Keratinocyte (primary cell): ENCODE results near the gene MSX2. TPM values are rescaled to one million over a fixed set of nuclear protein-coding genes. Genes with fewer than 3 reads are reported as not detected.

ENCODE experiments used
- DNase-seq: peaks from one replicate; pipeline ENCODE4 v3.0.0-alpha.2; 2011; ENCODE audit warnings: low read depth, missing footprints, low spot score
- FAIRE-seq: peaks from 2 replicates; lab custom pipeline; 2011; peaks lifted over from hg19 to GRCh38; lab: Jason Lieb, UNC
- H2AFZ ChIP-seq: 2 replicates; pipeline ENCODE4 v1.6.0; 2012; ENCODE audit warnings: low read length, control low read depth, inconsistent platforms; ENCODE audit not compliant: control insufficient read depth
- H3K27ac ChIP-seq: 2 replicates; pipeline ENCODE4 v1.5.1; 2011; ENCODE audit warnings: low read length; ENCODE audit not compliant: control insufficient read depth, insufficient read depth
- H3K27me3 ChIP-seq: 3 replicates; pipeline ENCODE4 v1.6.0; 2011; ENCODE audit warnings: low read length; ENCODE audit not compliant: control insufficient read depth, insufficient read depth; ENCODE audit errors: extremely low read depth
- H3K36me3 ChIP-seq, 2 experiments: 2 replicates in 1 of 2; 3 replicates in 1 of 2; pipeline ENCODE4 v1.5.1; 2011; ENCODE audit warnings: low read length in 2 of 2, mild to moderate bottlenecking in 1 of 2; ENCODE audit not compliant: control insufficient read depth in 2 of 2, insufficient read depth in 2 of 2; ENCODE audit errors: extremely low read depth in 1 of 2
- H3K4me1 ChIP-seq: 3 replicates; pipeline ENCODE4 v1.5.1; 2011; ENCODE audit warnings: low read length; ENCODE audit not compliant: control insufficient read depth, insufficient read depth; ENCODE audit errors: extremely low read depth
- H3K4me2 ChIP-seq: 3 replicates; pipeline ENCODE4 v1.6.0; 2011; ENCODE audit warnings: low read depth, low read length; ENCODE audit not compliant: control insufficient read depth, insufficient read depth; ENCODE audit errors: extremely low read depth
- H3K4me3 ChIP-seq, 3 experiments: fragments of 200-600 bp in 1 of 3; sonication (generic) in 1 of 3; 2 replicates in 2 of 3; 3 replicates in 1 of 3; pipeline ENCODE4 v1.5.1; 2011 to 2016; ENCODE audit warnings: low read length in 3 of 3, mild to moderate bottlenecking in 3 of 3, control low read depth in 2 of 3, inconsistent platforms in 1 of 3, low read depth in 1 of 3, mixed read lengths in 1 of 3, mixed run types in 1 of 3, moderate library complexity in 1 of 3; ENCODE audit not compliant: control insufficient read depth in 2 of 3, insufficient read depth in 2 of 3; ENCODE audit errors: extremely low read depth in 1 of 3
- H3K79me2 ChIP-seq: 2 replicates; pipeline ENCODE4 v1.6.0; 2012; ENCODE audit warnings: low read length; ENCODE audit not compliant: control insufficient read depth, insufficient read depth
- H3K9ac ChIP-seq: 3 replicates; pipeline ENCODE4 v1.6.0; 2011; ENCODE audit warnings: low read length; ENCODE audit not compliant: control insufficient read depth, insufficient read depth; ENCODE audit errors: extremely low read depth
- H3K9me1 ChIP-seq: 3 replicates; pipeline ENCODE4 v1.6.0; 2011; ENCODE audit warnings: low read length; ENCODE audit not compliant: control insufficient read depth, insufficient read depth; ENCODE audit errors: extremely low read depth
- H3K9me3 ChIP-seq: 2 replicates; pipeline ENCODE4 v1.5.1; 2012; ENCODE audit warnings: low read depth, low read length; ENCODE audit not compliant: control insufficient read depth
- H4K20me1 ChIP-seq: 3 replicates; pipeline ENCODE4 v1.6.0; 2011; ENCODE audit warnings: low read length; ENCODE audit not compliant: control insufficient read depth, insufficient read depth; ENCODE audit errors: extremely low read depth
- CTCF ChIP-seq, 3 experiments: IDR thresholded peaks in 1 of 3; conservative IDR thresholded peaks in 1 of 3; optimal IDR thresholded peaks in 1 of 3; 2 replicates in 2 of 3; 3 replicates in 1 of 3; pipeline versions ENCODE3 to v1.5.1; 2011; ENCODE audit warnings: low read length in 3 of 3, mild to moderate bottlenecking in 3 of 3, moderate library complexity in 2 of 3, control low read depth in 1 of 3, inconsistent platforms in 1 of 3; ENCODE audit not compliant: insufficient read depth in 2 of 3; ENCODE audit errors: extremely low read depth in 1 of 3
- EZH2 ChIP-seq: IDR thresholded peaks from one replicate; pipeline ENCODE4 v1.6.1; 2012; ENCODE audit warnings: inconsistent platforms, mild to moderate bottlenecking, low read length, moderate library complexity
- dilution Hi-C: fragments of 300-500 bp; cut with MboI; formaldehyde crosslinking; loops from one replicate; pipeline ENCODE4 v1.7.0; 2020; ENCODE audit warnings: low sequenced_read_pairs; ENCODE audit not compliant: extremely low pct_ligation_motif_present
- polyA plus RNA-seq, 5 experiments: library from polyadenylated mRNA; depleted of rRNA in 3 of 5; stranded (reverse) in 3 of 5; stranded (forward) in 1 of 5; unstranded in 1 of 5; fragments of >200 nt; gene quantifications; 1 replicate in 1 of 5; 2 replicates in 3 of 5; 3 replicates in 1 of 5; pipeline versions ENCODE4 v1.2.1 to v1.2.3, GENCODE V29; 2011 to 2012; ENCODE audit warnings: missing spikeins in 2 of 5, low read depth in 1 of 5, low replicate concordance in 1 of 5

Gene MSX2
- polyA plus RNA-seq, 1 donor (not counting 4 experiments of a cell fraction or from before 2014, with no cell fraction given): 2.7 TPM

GRCh38 chr5:174706997-174707572 is 17.3 kb upstream of the MSX2 start:
- Histone ChIP-seq H3K27ac (no peak overlapping the region), H3K9ac (no peak overlapping the region), H3K79me2 (no peaks in the 10 kb centered on the region), H4K20me1 (no peaks in the 10 kb centered on the region), H3K4me1 (no peaks in the 10 kb centered on the region), H3K9me1 (no peaks in the 10 kb centered on the region), H3K36me3 (no peaks in the 10 kb centered on the region), H2AFZ (no peak overlapping the region), H3K4me2 (no peak overlapping the region), H3K27me3 (peaks cover 4% of the 10 kb centered on the region), H3K9me3 (no peaks in the 10 kb centered on the region), H3K4me3 (no peak overlapping the region)
- FAIRE-seq (no peak), DNase-seq (no peak)
- no peak for TF ChIP-seq EZH2
- TF ChIP-seq CTCF (optimal IDR thresholded peaks at IDR 0.05 in 1 of 3, IDR thresholded peaks at IDR 0.05 in 1 of 3, conservative IDR thresholded peaks at IDR 0.05 in 1 of 3; ENCODE audit: extremely low read depth in 1 of 3, insufficient read depth in 2 of 3, low read length in 3 of 3): no peak
- dilution Hi-C loops: no loop called here

GRCh38 chr5:174707671-174708070 is 16.7 kb upstream of the MSX2 start:
- H3K4me1 ChIP-seq: no peaks in the 10 kb centered on the region
- no peaks in the 10 kb centered on the region for H4K20me1 ChIP-seq
- H3K9me3 ChIP-seq: no peaks in the 10 kb centered on the region
- FAIRE-seq (no peak), DNase-seq (no peak)
- H3K4me3 ChIP-seq: no peak overlapping the region
- TF ChIP-seq CTCF (optimal IDR thresholded peaks at IDR 0.05 in 1 of 3, IDR thresholded peaks at IDR 0.05 in 1 of 3, conservative IDR thresholded peaks at IDR 0.05 in 1 of 3; ENCODE audit: extremely low read depth in 1 of 3, insufficient read depth in 2 of 3, low read length in 3 of 3): no peak
- dilution Hi-C loops: no loop called here
- H3K36me3 ChIP-seq: no peaks in the 10 kb centered on the region
- no peak overlapping the region for H3K27ac ChIP-seq
- no peaks in the 10 kb centered on the region for H3K9me1 ChIP-seq
- peaks cover 4% of the 10 kb centered on the region for H3K27me3 ChIP-seq
- H3K4me2 ChIP-seq: no peak overlapping the region
- H2AFZ ChIP-seq: no peak overlapping the region
- H3K9ac ChIP-seq: no peak overlapping the region
- H3K79me2 ChIP-seq: no peaks in the 10 kb centered on the region
